ENCODE measurements around the gene ITGA7.

ITGA7 gene

GRCh38 chr12:55642669-55643068, 65.0 kb downstream of the ITGA7 start:
- H3K9me3 Mint-ChIP-seq = no peaks in the 10 kb centered on the region
- no peaks in the 10 kb centered on the region for H3K36me3 Mint-ChIP-seq (ENCODE audit: low read depth)
- peaks cover 28% of the 10 kb centered on the region for H3K4me1 Mint-ChIP-seq (ENCODE audit: low read depth)
- no peak for DNase-seq
- H3K27ac Mint-ChIP-seq = no peak overlapping the region
- H3K4me3 Mint-ChIP-seq = no peak overlapping the region
- H3K27me3 Mint-ChIP-seq = peaks cover 5% of the 10 kb centered on the region

GRCh38 chr12:55642267-55642666, 65.4 kb downstream of the ITGA7 start:
- H3K9me3 Mint-ChIP-seq = no peaks in the 10 kb centered on the region
- H3K27ac Mint-ChIP-seq = no peak overlapping the region
- peaks cover 32% of the 10 kb centered on the region for H3K4me1 Mint-ChIP-seq (ENCODE audit: low read depth)
- H3K36me3 Mint-ChIP-seq (ENCODE audit: low read depth) = no peaks in the 10 kb centered on the region
- H3K27me3 Mint-ChIP-seq = peaks cover 9% of the 10 kb centered on the region
- DNase-seq = no peak
- H3K4me3 Mint-ChIP-seq = no peak overlapping the region

- no peak for DNase-seq
- no peaks in the 10 kb centered on the region for H3K36me3 Mint-ChIP-seq (ENCODE audit: low read depth)
- H3K4me1 Mint-ChIP-seq (ENCODE audit: low read depth) = peaks cover 29% of the 10 kb centered on the region
- H3K27ac Mint-ChIP-seq = no peak overlapping the region
- peaks cover 13% of the 10 kb centered on the region for H3K27me3 Mint-ChIP-seq
- H3K4me3 Mint-ChIP-seq = no peak overlapping the region
- H3K9me3 Mint-ChIP-seq = no peaks in the 10 kb centered on the region
Observed at GRCh38 chr12:55641595-55641994, 66.1 kb downstream of the ITGA7 start.

DNA sequence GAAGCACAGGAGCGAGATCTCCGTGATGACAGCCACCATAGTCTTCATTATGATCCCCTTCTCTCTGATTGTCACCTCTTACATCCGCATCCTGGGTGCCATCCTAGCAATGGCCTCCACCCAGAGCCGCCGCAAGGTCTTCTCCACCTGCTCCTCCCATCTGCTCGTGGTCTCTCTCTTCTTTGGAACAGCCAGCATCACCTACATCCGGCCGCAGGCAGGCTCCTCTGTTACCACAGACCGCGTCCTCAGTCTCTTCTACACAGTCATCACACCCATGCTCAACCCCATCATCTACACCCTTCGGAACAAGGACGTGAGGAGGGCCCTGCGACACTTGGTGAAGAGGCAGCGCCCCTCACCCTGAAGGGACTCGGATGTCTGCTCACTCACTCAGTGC, 70.2 kb downstream of the ITGA7 start:
- Mint-ChIP-seq H3K36me3 (ENCODE audit: low read depth) (no peaks in the 10 kb centered on the region), H3K4me1 (ENCODE audit: low read depth) (peaks cover 18% of the 10 kb centered on the region), H3K9me3 (no peaks in the 10 kb centered on the region), H3K4me3 (peak overlapping the region; percentile 41), H3K27me3 (peaks cover 28% of the 10 kb centered on the region), H3K27ac (peak overlapping the region; percentile 82)
- DNase-seq = no peak

DNA sequence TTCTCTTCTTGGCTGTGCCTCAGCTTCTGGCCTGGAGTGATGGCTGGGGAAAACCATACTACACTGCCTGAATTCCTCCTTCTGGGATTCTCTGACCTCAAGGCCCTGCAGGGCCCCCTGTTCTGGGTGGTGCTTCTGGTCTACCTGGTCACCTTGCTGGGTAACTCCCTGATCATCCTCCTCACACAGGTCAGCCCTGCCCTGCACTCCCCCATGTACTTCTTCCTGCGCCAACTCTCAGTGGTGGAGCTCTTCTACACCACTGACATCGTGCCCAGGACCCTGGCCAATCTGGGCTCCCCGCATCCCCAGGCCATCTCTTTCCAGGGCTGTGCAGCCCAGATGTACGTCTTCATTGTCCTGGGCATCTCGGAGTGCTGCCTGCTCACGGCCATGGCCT, 70.9 kb downstream of the ITGA7 start, which contains the start of gene OR10P1:
Gene OR10P1 (plus strand): TSS at position 40 of the 400 bp plus-strand sequence. CDS start 0 bp downstream, at position 40.
- Mint-ChIP-seq H3K9me3 (no peaks in the 10 kb centered on the region), H3K4me1 (ENCODE audit: low read depth) (peaks cover 12% of the 10 kb centered on the region), H3K27me3 (peaks cover 32% of the 10 kb centered on the region), H3K36me3 (ENCODE audit: low read depth) (no peaks in the 10 kb centered on the region), H3K4me3 (peak within 1 kb of the TSS; percentile 41), H3K27ac (peak within 1 kb of the TSS; percentile 82)
- DNase-seq = no peak

GRCh38 chr12:55636116-55636655, 71.5 kb downstream of the ITGA7 start:
- H3K4me3 Mint-ChIP-seq = no peak overlapping the region
- H3K27ac Mint-ChIP-seq = peak overlapping the region; percentile 60
- H3K4me1 Mint-ChIP-seq (ENCODE audit: low read depth) = peaks cover 11% of the 10 kb centered on the region

More at GRCh38 chr12:55636116-55636655, 71.5 kb downstream of the ITGA7 start:
- H3K36me3 Mint-ChIP-seq (ENCODE audit: low read depth) = no peaks in the 10 kb centered on the region
- H3K27me3 Mint-ChIP-seq = peaks cover 32% of the 10 kb centered on the region
- H3K9me3 Mint-ChIP-seq = no peaks in the 10 kb centered on the region
- no peak for DNase-seq

Measured in activated T-cell treated with anti-CD3 and anti-CD28 coated beads, Interleukin-2, amount 50 U/mL, for 24 hours (primary cell).